Measurements from ENCODE around the gene CYP27C1. TPM values are rescaled to one million over a fixed set of nuclear protein-coding genes. Genes with fewer than 3 reads are reported as not detected.

The CYP27C1 gene
- total and polyA plus RNA-seq, 9 of the 15 experiments (the other 6 are each of a cell fraction or from before 2014, with no cell fraction given): not detected

DNA sequence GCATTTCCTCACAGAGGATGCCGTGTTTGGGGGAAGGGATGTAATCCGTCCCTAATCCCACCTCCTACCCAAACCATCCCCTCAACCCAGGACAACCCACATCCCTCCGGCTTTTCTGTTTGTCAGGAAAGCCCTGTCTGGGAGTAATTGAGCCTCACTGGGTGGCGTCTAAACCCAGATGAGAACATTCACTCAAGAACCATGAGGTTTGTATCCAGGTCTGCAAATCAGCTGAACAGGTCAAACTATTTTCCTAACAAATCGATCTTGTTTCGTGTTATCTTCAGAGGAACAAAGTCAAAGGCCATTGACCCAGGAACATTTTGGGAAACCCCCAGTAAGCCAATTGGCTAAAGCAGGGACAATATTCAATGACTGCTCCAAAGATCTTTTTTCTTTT lies 25.7 kb downstream of the CYP27C1 start:
- BruUV-seq (replicated peaks): no TSS peak

More for the DNA sequence above, 25.7 kb downstream of the CYP27C1 start:
- no peak for ATAC-seq
- FAIRE-seq: no peak
- ChIA-PET CTCF (ENCODE audit: low intra/inter-chr PET ratio) (no interaction called here), POLR2A (no interaction called here)
- Histone ChIP-seq H3K79me2 (ENCODE audit: control insufficient read depth, insufficient read depth, low read length) (no peaks in the 10 kb centered on the region), H3K9ac (ENCODE audit: insufficient read depth in 1 of 2, low read depth in 2 of 2, low read length in 2 of 2) (no peak overlapping the region), H4K20me1 (replicated peaks; ENCODE audit: control insufficient read depth, insufficient read depth, low read length) (no peaks in the 10 kb centered on the region), H3K4me3 (no peak overlapping the region), H2AFZ (ENCODE audit: low read depth, low read length) (no peak overlapping the region), H3K27ac (ENCODE audit: extremely low read depth, low read depth, low read length) (no peak overlapping the region), H3K36me3 (ENCODE audit: control insufficient read depth, insufficient read depth, low read length) (no peaks in the 10 kb centered on the region), H3K9me1 (ENCODE audit: control insufficient read depth, insufficient read depth, low read length) (no peaks in the 10 kb centered on the region), H3K4me1 (replicated peaks in 1 of 2; ENCODE audit: control insufficient read depth in 2 of 2, insufficient read depth in 2 of 2, low read length in 2 of 2) (peaks cover 0 to 10% of the 10 kb centered on the region in 2 experiments; a peak in 2 of 5 replicates), H3K4me2 (ENCODE audit: insufficient read depth, low read length) (no peak overlapping the region), H3K27me3 (ENCODE audit: control insufficient read depth in 2 of 2, insufficient read depth in 2 of 2, low read length in 2 of 2) (peaks cover 39 to 56% of the 10 kb centered on the region in 2 experiments), H3K9me3 (replicated peaks; ENCODE audit: control insufficient read depth, insufficient read depth, low read depth, low read length) (no peaks in the 10 kb centered on the region)
- TF ChIP-seq, protein P1, sequence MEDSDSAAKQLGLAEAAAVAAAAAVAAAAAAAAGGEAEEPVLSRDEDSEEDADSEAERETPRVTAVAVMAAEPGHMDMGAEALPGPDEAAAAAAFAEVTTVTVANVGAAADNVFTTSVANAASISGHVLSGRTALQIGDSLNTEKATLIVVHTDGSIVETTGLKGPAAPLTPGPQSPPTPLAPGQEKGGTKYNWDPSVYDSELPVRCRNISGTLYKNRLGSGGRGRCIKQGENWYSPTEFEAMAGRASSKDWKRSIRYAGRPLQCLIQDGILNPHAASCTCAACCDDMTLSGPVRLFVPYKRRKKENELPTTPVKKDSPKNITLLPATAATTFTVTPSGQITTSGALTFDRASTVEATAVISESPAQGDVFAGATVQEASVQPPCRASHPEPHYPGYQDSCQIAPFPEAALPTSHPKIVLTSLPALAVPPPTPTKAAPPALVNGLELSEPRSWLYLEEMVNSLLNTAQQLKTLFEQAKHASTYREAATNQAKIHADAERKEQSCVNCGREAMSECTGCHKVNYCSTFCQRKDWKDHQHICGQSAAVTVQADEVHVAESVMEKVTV (CRISPR knock-in tag; IDR thresholded peaks at IDR 0.05): no peak
- no peak for TF ChIP-seq BHLHE40 (IDR thresholded peaks at IDR 0.05; ENCODE audit: low read length)
- TF ChIP-seq ZNF507 (tag; conservative IDR thresholded peaks at IDR 0.05): no peak
- no peak for TF ChIP-seq SAFB2 (IDR thresholded peaks at IDR 0.05; ENCODE audit: borderline replicate concordance, low read depth, low read length, severe bottlenecking)
- no peak for TF ChIP-seq BDP1 (IDR thresholded peaks at IDR 0.05; ENCODE audit: insufficient read depth, insufficient read length)
- TF ChIP-seq, protein P2, sequence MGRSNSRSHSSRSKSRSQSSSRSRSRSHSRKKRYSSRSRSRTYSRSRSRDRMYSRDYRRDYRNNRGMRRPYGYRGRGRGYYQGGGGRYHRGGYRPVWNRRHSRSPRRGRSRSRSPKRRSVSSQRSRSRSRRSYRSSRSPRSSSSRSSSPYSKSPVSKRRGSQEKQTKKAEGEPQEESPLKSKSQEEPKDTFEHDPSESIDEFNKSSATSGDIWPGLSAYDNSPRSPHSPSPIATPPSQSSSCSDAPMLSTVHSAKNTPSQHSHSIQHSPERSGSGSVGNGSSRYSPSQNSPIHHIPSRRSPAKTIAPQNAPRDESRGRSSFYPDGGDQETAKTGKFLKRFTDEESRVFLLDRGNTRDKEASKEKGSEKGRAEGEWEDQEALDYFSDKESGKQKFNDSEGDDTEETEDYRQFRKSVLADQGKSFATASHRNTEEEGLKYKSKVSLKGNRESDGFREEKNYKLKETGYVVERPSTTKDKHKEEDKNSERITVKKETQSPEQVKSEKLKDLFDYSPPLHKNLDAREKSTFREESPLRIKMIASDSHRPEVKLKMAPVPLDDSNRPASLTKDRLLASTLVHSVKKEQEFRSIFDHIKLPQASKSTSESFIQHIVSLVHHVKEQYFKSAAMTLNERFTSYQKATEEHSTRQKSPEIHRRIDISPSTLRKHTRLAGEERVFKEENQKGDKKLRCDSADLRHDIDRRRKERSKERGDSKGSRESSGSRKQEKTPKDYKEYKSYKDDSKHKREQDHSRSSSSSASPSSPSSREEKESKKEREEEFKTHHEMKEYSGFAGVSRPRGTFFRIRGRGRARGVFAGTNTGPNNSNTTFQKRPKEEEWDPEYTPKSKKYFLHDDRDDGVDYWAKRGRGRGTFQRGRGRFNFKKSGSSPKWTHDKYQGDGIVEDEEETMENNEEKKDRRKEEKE (IDR thresholded peaks at IDR 0.05; ENCODE audit: borderline replicate concordance in 1 of 2, control insufficient read depth in 1 of 2, low read depth in 2 of 2, low read length in 1 of 2): no peak
- TF ChIP-seq, protein P3, sequence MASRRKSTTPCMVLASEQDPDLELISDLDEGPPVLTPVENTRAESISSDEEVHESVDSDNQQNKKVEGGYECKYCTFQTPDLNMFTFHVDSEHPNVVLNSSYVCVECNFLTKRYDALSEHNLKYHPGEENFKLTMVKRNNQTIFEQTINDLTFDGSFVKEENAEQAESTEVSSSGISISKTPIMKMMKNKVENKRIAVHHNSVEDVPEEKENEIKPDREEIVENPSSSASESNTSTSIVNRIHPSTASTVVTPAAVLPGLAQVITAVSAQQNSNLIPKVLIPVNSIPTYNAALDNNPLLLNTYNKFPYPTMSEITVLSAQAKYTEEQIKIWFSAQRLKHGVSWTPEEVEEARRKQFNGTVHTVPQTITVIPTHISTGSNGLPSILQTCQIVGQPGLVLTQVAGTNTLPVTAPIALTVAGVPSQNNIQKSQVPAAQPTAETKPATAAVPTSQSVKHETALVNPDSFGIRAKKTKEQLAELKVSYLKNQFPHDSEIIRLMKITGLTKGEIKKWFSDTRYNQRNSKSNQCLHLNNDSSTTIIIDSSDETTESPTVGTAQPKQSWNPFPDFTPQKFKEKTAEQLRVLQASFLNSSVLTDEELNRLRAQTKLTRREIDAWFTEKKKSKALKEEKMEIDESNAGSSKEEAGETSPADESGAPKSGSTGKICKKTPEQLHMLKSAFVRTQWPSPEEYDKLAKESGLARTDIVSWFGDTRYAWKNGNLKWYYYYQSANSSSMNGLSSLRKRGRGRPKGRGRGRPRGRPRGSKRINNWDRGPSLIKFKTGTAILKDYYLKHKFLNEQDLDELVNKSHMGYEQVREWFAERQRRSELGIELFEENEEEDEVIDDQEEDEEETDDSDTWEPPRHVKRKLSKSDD (conservative IDR thresholded peaks at IDR 0.05; ENCODE audit: low read length): no peak
- TF ChIP-seq ZNF121 (CRISPR knock-in tag; conservative IDR thresholded peaks at IDR 0.05): no peak
- in situ Hi-C loops (cut with MboI) (no loop called here), intact Hi-C loops (cut with micrococcal nuclease) (loop anchor here (10.0 kb wide), 1 partner anchor 130 kb away; no protein-coding TSS in a partner anchor)
- DNase-seq (ENCODE audit: extremely low read depth in 1 of 4, low spot score in 3 of 4): no peak
- 0% methylated on average over 6 of the region's 6 CpGs for WGBS (ENCODE audit: insufficient coverage, low coverage, missing lambda C conversion rate)
